ENCODE results near the gene ZNF853. TPM values are rescaled to one million over a fixed set of nuclear protein-coding genes. Genes with fewer than 3 reads are reported as not detected.
A peak's percentile ranks its signal among the peaks of the same experiment; 100 is the strongest.

The ZNF853 gene
- 5.2 TPM for total RNA-seq
- long read RNA-seq, transcript ZNF853-201 (3 exons, 3,857 nt) = major isoform, 8 of 45 reads
- long read RNA-seq, partial matches to known transcripts = 10 of 45 reads
- long read RNA-seq, other reads (novel, unspliced or antisense) = 27 of 45 reads

DNA sequence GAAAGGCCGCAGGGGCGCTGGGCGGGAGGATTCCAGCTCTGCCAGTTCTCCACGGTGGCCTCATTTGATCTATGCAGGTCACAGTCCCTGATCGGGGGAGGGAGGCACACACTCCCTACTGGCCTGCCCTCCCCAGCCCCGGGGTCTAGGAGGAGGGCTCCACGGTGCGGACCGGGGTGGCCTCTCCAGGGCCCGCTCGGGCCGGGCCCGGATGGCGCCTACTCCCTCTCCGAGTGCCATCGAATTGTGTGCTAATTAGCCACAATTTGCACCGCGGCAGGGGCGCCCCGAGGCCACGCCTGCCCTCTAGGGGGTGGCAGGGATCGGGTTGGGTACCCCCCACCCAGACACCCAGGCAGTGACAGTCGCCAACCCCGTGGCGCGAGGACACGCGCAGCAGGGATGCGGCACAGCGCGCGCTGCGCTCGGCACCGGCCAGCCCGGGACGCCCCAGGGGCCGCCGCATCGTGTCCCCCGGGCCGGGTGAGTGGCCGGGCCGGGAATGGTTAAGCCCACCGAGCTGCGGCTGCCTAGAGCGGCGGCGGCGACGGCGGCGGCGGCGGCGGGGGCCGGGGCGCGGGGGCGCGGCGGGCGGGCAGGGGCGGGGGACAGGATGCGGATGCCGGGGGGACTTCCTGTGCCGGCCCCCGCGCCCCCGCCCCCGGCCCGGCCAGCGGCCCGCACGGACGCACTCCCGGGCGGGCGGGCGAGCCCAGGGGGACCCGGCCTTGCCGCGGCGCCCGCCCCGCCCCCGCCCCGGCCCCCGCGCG lies at the start of gene ZNF853:
Gene ZNF853, plus strand, starts transcription at position 658 of the 770 bp plus-strand sequence. CDS start 565 bp downstream, outside the sequence.
- peak; percentile 42 for ATAC-seq
- peaks cover 5% of the 10 kb centered on the region for H3K27me3 ChIP-seq
- no peak within 1 kb of the TSS for H3K27ac ChIP-seq
- peak within 1 kb of the TSS; percentile 62 for H3K4me3 ChIP-seq
- DNase-seq = no peak
- H3K4me1 ChIP-seq = no peaks in the 10 kb centered on the region
- intact Hi-C loops (cut with DNase I) = no loop called here
- no peaks in the 10 kb centered on the region for H3K9me3 ChIP-seq
- no peaks in the 10 kb centered on the region for H3K36me3 ChIP-seq
- TF ChIP-seq CTCF (IDR thresholded peaks at IDR 0.05) = no peak

DNA sequence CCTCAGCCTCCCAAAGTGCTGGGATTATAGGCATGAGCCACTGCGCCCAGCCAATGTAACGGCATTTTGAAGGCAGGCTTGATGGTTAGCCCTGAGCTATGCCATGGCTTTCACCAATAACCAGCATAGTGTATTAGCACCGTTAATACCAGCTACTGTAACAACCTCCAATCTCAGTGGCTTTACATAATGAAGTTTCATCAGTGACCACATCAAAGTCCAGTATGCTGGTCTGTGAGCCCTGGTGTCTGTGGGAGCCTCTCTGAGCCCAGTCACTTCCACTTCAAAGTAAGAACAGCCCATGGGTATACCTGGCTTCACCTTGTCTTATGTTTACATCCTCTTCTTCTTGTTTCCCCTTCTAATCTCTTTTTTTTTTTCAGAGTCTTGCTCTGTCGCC lies 49.8 kb upstream of the ZNF853 start:
- Histone ChIP-seq H3K4me1 (no peaks in the 10 kb centered on the region), H3K36me3 (no peaks in the 10 kb centered on the region), H3K9me3 (no peaks in the 10 kb centered on the region), H3K27ac (no peak overlapping the region), H3K27me3 (no peaks in the 10 kb centered on the region), H3K4me3 (no peak overlapping the region)
- intact Hi-C loops (cut with DNase I) = no loop called here
- ATAC-seq (no peak), DNase-seq (no peak)
- no peak for TF ChIP-seq CTCF (IDR thresholded peaks at IDR 0.05)

GRCh38 chr7:6567886-6568285 lies 47.5 kb upstream of the ZNF853 start:
- Histone ChIP-seq H3K9me3 (no peaks in the 10 kb centered on the region), H3K27me3 (no peaks in the 10 kb centered on the region), H3K36me3 (no peaks in the 10 kb centered on the region), H3K4me3 (no peak overlapping the region), H3K27ac (no peak overlapping the region), H3K4me1 (no peaks in the 10 kb centered on the region)
- ATAC-seq = no peak
- no peak for TF ChIP-seq CTCF (IDR thresholded peaks at IDR 0.05)
- intact Hi-C loops (cut with DNase I) = no loop called here
- DNase-seq = no peak

DNA sequence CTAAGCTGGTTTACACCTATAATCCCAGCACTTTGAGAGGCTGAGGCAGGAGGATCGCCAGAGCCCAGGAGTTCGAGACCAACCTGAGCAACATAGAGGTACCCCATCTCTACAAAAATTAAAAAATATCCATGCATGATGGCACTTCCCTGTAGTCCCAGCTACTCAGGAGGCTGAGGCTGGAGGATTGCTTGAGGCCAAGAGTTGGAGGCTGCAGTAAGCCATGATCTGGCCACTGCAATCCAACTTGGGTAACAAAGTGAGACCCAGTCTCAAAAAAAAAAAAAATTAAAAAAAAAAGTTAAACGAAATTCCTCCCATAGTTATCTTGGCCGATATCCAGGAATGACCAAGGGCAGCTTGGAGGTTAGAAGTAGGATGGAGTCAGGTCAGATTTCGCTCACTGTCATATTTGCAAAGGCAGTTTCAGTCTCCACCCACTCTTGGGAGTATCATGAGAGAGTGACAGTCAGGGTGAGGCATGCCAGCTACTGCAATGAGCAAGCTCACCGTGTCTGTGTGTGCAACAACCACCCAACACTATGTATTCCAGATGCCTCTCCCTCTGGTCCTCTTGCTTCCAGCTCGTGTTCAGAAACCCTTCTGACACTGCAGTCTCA lies 44.1 kb upstream of the ZNF853 start:
- TF ChIP-seq CTCF (IDR thresholded peaks at IDR 0.05) = no peak
- Histone ChIP-seq H3K9me3 (no peaks in the 10 kb centered on the region), H3K4me1 (peaks cover under 1% of the 10 kb centered on the region), H3K27ac (no peak overlapping the region), H3K36me3 (no peaks in the 10 kb centered on the region), H3K4me3 (no peak overlapping the region), H3K27me3 (no peaks in the 10 kb centered on the region)
- intact Hi-C loops (cut with DNase I) = no loop called here
- DNase-seq = no peak
- no peak for ATAC-seq

DNA sequence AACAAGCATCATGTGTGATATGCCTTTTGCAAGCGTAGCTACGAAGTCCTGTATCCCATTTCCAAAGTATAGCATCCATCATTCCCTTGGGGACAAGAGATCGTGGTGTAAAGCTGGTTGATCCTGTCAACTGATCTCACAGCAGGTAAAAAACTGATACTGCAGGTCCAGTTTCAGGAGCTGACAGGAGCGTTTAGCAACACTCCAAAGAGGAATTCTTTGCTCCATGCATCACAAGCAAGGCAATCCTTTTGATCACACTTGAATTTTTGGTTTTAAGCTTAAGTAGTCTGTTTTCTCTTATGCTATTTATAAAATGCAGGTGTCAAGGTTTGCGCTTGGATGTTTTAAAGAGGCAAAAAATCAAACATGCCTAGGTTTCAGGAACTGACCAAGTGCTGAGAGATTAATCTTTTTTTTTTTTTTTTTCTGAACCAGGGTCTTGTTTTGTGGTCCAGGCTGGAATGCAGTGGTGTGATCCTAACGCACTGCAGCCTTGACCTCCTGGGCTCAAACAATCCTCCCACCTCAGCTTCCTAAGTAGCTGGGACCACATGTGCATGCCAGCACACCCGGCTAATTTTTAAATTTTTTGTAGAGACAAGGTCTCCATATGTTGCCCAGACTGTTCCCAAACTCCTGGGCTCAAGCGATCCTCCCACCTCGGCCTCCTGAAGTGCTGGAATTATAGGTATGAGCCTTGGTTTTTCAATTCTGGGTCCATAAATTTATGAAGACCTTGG lies 40.0 kb upstream of the ZNF853 start:
- no peak for TF ChIP-seq CTCF (IDR thresholded peaks at IDR 0.05)
- Histone ChIP-seq H3K36me3 (peaks cover 6% of the 10 kb centered on the region), H3K4me1 (peaks cover 12% of the 10 kb centered on the region), H3K4me3 (no peak overlapping the region), H3K9me3 (no peaks in the 10 kb centered on the region), H3K27ac (no peak overlapping the region), H3K27me3 (no peaks in the 10 kb centered on the region)
- ATAC-seq (no peak), DNase-seq (no peak)
- intact Hi-C loops (cut with DNase I) = no loop called here
